Heart left ventricle (tissue), 16 donors: ENCODE data around the gene CATSPERZ. TPM values are rescaled to one million over a fixed set of nuclear protein-coding genes. Genes with fewer than 3 reads are reported as not detected.
A peak's percentile ranks its signal among the peaks of the same experiment; 100 is the strongest.

ENCODE experiments used
- ATAC-seq, 4 donors: fragments of 200-7000 bp; cut with Tn5 transposase; one replicate each; pipeline ENCODE4 v1.9.1; 2020 to 2022; ENCODE audit warnings: moderate library complexity in 4 of 4, mild to moderate bottlenecking in 3 of 4, moderate number of reproducible peaks in 1 of 4
- DNase-seq, 5 donors: peaks; one replicate each; pipeline ENCODE4 v3.0.0-alpha.2; 2020
- H3K27ac ChIP-seq, 12 donors: fragments of 200-600 bp; sonication (generic) in 4 of 12; one replicate each; pipeline versions ENCODE4 v1.5.0 to v1.8.0; 2016 to 2022; ENCODE audit warnings: mild to moderate bottlenecking in 2 of 12
- H3K27me3 ChIP-seq, 9 donors: fragments of 200-600 bp; sonication (generic) in 2 of 9; one replicate each; pipeline versions ENCODE4 v1.5.1 to v1.8.0; 2016 to 2022; ENCODE audit warnings: mild to moderate bottlenecking in 3 of 9
- H3K36me3 ChIP-seq, 9 donors: fragments of 200-600 bp; sonication (generic) in 2 of 9; one replicate each; pipeline versions ENCODE4 v1.5.0 to v1.8.0; 2018 to 2022; ENCODE audit warnings: mild to moderate bottlenecking in 2 of 9
- H3K4me1 ChIP-seq, 12 donors: fragments of 200-600 bp; sonication (generic) in 4 of 12; one replicate each; pipeline versions ENCODE4 v1.5.0 to v1.8.0; 2016 to 2022; ENCODE audit warnings: mild to moderate bottlenecking in 3 of 12
- H3K4me3 ChIP-seq, 12 donors: fragments of 200-600 bp; sonication (generic) in 4 of 12; one replicate each; pipeline versions ENCODE4 v1.5.0 to v1.8.0; 2017 to 2022; ENCODE audit warnings: mild to moderate bottlenecking in 9 of 12, moderate library complexity in 4 of 12
- H3K9me3 ChIP-seq, 12 donors: fragments of 200-600 bp; sonication (generic) in 4 of 12; one replicate each; pipeline versions ENCODE4 v1.5.0 to v1.8.0; 2016 to 2022; ENCODE audit warnings: mild to moderate bottlenecking in 1 of 12
- POLR2A ChIP-seq, 2 donors: fragments of 450-650 bp; IDR thresholded peaks; one replicate each; pipeline ENCODE4 v1.6.1; 2017; ENCODE audit warnings: antibody characterized with exemption in 2 of 2, mild to moderate bottlenecking in 2 of 2, moderate library complexity in 2 of 2
- WGBS, 4 donors: extraction: QIAGEN DNeasy Blood & Tissue Kit in 2 of 4; methylation state at CpG; one replicate each; pipeline versions ENCODE4 v1.1.5 to v1.1.7; 2013 to 2018; 5-methylcytosine and 5-hydroxymethylcytosine counted together
- intact Hi-C, 10 donors: fragments of 100-400 bp; cut with DNase I; formaldehyde crosslinking; loops; one replicate each; pipeline versions ENCODE4 v1.11.1 to v1.14.2; 2022
- polyA plus RNA-seq, 2 donors: library from polyadenylated mRNA; stranded (reverse); fragments of 200-250 nt; gene quantifications; one replicate each; pipeline ENCODE4 v1.2.3, GENCODE V29; 2013
- total RNA-seq, 9 donors: library from RNA; depleted of rRNA in 2 of 9; stranded (reverse); fragments of >200 nt in 2 of 9; fragmentation: NEBNext Ultra II Directional in 3 of 9; extraction: Animal tissue kit (Norgen Biotek cat#: 25700) in 3 of 9; gene quantifications; one replicate each; pipeline versions ENCODE4 v1.1.0 to v1.2.4, GENCODE V29; 2016 to 2023
- TF ChIP-seq, protein P1 (sequence below), 12 donors: fragments of 200-600 bp; sonication (generic) in 4 of 12; IDR thresholded peaks; one replicate each; pipeline versions ENCODE4 v1.5.0 to v1.8.0; 2018 to 2022; ENCODE audit warnings: antibody characterized with exemption in 12 of 12, mild to moderate bottlenecking in 5 of 12
- donor health status: ischemic (EF 13 %, LVEDD 7.1; RV severe dilation, severe dysfunction).
- donor health status: healthy with polysubstance abuse.
- donor health status: DM: no; HTN: yes; CAD: no.
- donor health status: DM: no; HTN: no; CAD: no.
- donor health status: ischemic (EF 25% LVEDD 6.9; RV normal size, moderate dysfunction).
- donor health status: ischemic (EF 25% LVEDD 5.7; RV mildly dilated, moderate dysfunction).
- donor health status: healthy.
- donor health status: DM: yes; HTN: yes; CAD: no.
- donor health status: ischemic (EF 35%, LVEDD 5.7; RV mildly dilated, moderate dysfunction).
- donor health status: nonischemic (EF 11% LVEDD 7.7; RV severe dilation, severe dysfunction).
- donor health status: DM: yes; HTN: yes; CAD: no.
- donor health status: PGD.
- donor health status: ischemic (EF 29% LVEDD 5.4; RV normal size, mild dysfunction).
- donor health status: nonischemic (EF 23%, LVEDD 6.1; RV moderate dilation, normal function).

CATSPERZ gene
- total and polyA plus RNA-seq, 11 donors = not detected

DNA sequence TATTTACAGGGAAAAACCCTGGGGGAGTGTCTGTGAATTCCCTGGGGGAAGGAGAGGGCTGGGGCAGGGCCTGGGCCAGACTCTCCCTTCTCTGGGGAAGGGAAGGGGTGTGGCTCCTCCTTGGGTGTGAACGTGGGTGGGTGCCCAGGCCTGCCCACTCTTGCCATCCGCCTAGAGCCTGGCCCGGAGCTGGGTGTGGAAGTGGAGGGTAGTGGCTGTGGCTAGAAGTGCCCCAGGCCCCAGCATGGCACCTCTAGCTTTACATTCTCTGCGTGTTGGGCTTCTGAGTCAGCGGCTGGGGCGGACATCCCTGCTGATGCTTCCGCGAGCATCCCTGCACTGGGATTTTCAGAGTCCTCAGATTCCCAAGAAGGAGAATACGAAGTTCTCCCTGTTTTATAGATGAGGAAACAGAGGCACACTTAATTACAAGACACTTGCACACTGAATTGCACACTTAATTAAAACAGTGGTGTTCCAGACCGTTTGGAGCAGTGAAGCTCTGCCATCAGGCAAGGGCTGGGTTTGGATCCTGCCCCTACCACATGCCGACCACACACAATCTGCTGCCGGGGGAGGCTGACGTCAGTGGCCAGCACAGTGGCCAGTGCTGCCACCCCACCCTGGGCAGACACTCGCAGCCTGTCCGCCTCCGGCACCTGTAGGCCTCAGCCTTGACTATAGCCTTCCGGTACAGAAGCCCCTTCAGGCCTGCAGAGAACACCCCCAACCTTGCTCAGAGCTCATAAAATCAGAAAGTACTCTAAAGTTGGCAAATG lies 23.3 kb upstream of the CATSPERZ start:
- no peak for DNase-seq
- intact Hi-C loops = no loop called here
- H3K4me1 ChIP-seq = peaks cover 0 to 29% (median 12%) of the 10 kb centered on the region in 12 donors
- no peak for ATAC-seq
- no peak overlapping the region for H3K27ac ChIP-seq
- 77 to 86% (median 80%) methylated on average over 16 to 17 of the region's 17 CpGs for WGBS, 4 donors
- H3K36me3 ChIP-seq = peaks cover 0 to 52% (median 36%) of the 10 kb centered on the region in 9 donors
- no peaks in the 10 kb centered on the region for H3K9me3 ChIP-seq
- no peak overlapping the region for H3K4me3 ChIP-seq
- H3K27me3 ChIP-seq = no peaks in the 10 kb centered on the region
- TF ChIP-seq, protein P1, sequence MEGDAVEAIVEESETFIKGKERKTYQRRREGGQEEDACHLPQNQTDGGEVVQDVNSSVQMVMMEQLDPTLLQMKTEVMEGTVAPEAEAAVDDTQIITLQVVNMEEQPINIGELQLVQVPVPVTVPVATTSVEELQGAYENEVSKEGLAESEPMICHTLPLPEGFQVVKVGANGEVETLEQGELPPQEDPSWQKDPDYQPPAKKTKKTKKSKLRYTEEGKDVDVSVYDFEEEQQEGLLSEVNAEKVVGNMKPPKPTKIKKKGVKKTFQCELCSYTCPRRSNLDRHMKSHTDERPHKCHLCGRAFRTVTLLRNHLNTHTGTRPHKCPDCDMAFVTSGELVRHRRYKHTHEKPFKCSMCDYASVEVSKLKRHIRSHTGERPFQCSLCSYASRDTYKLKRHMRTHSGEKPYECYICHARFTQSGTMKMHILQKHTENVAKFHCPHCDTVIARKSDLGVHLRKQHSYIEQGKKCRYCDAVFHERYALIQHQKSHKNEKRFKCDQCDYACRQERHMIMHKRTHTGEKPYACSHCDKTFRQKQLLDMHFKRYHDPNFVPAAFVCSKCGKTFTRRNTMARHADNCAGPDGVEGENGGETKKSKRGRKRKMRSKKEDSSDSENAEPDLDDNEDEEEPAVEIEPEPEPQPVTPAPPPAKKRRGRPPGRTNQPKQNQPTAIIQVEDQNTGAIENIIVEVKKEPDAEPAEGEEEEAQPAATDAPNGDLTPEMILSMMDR (IDR thresholded peaks at IDR 0.05) = no peak
- TF ChIP-seq POLR2A (IDR thresholded peaks at IDR 0.05) = no peak

DNA sequence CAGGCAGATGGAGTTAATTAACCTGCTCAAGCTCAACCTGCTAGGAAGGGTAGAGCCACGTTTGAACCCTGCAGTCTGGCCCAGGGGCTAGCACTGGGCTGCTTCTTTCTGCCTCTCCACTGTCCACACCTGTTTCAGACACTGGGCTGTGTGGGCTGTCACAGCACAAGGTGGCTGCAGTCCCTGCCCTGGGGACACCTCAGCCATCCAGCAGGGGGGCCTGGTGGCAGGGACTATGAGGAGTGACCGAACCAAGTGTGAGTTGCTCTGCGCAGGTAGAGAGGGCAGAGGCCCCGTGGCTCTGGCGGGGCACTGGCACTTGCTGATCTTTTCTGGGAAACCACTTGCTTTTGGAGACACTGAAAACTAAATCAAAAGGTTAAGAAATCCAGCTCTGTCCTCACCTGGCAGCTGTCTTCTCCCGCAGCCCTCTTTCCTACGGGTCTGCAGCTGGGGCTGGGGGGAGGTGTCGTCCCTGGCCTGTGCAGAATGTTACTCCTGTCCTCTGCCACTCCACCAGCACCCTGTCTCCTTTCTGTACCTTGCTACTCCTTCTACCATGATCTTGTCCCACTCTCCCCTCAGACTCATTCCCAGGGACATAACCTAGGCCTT lies 21.5 kb upstream of the CATSPERZ start:
- Histone ChIP-seq H3K36me3 (peaks cover 0 to 57% (median 41%) of the 10 kb centered on the region in 9 donors), H3K9me3 (no peaks in the 10 kb centered on the region), H3K4me1 (peaks cover 0 to 27% (median 12%) of the 10 kb centered on the region in 12 donors), H3K4me3 (no peak overlapping the region), H3K27me3 (no peaks in the 10 kb centered on the region), H3K27ac (no peak overlapping the region)
- ATAC-seq (no peak), DNase-seq (no peak)
- WGBS, 4 donors = 79 to 86% (median 85%) methylated on average over 8 of the region's 8 CpGs
- TF ChIP-seq POLR2A (IDR thresholded peaks at IDR 0.05) = no peak
- TF ChIP-seq, protein P1 (IDR thresholded peaks at IDR 0.05) = no peak
- intact Hi-C loops = no loop called here

DNA sequence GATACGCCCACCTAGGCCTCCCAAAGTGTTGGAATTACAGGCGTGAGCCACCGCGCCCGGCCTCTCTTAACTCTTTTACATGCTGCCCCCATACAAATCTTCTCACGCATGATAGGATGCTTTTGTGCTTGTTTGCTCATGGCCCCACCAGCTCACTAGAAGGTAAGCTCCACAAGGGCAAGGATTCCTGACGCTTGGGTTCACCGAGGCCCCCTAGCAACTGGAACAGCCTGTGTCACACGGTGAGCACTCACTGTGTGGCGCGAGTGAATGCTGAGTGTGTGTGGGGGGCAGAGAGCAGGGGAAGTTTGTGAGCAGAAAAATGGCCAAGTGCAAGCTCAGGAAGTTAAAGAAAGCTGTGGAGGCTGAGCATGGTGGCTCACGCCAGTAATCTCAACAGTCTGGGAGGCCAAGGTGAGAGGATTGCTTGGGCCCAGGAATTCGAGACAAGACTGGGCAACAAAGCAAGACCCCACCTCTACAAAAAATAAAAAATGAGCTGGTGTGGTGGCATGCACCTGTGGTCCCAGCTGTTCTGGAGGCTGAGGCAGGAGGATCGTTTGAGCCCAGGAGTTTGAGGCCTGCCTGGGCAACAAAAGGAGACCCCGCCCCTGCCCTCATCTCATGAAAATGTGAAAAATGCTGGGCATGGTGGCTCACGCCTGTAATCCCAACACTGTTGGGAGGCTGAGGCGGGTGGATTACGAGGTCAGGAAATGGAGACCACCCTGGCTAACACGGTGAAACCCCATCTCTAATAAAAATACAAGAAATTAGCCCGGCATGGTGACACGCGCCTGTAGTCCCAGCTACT lies 18.0 kb upstream of the CATSPERZ start:
- 93 to 97% (median 96%) methylated on average over 22 of the region's 22 CpGs for WGBS, 4 donors
- Histone ChIP-seq H3K4me1 (peaks cover 4 to 47% (median 24%) of the 10 kb centered on the region in 12 donors), H3K27me3 (no peaks in the 10 kb centered on the region), H3K9me3 (no peaks in the 10 kb centered on the region), H3K4me3 (no peak overlapping the region), H3K27ac (peak overlapping the region in 2 of 12 donors; percentile 49 to 55), H3K36me3 (peaks cover 0 to 40% (median 21%) of the 10 kb centered on the region in 9 donors)
- DNase-seq (no peak), ATAC-seq (no peak)
- no peak for TF ChIP-seq POLR2A (IDR thresholded peaks at IDR 0.05)
- TF ChIP-seq, protein P1 (IDR thresholded peaks at IDR 0.05) = no peak
- intact Hi-C loops = no loop called here
